Measurements from ENCODE around the gene ITPRID2. TPM values are rescaled to one million over a fixed set of nuclear protein-coding genes. Genes with fewer than 3 reads are reported as not detected.

ITPRID2 gene
- total and polyA plus RNA-seq, 2 donors (not counting 1 experiment from before 2014, with no cell fraction given), result 8.9 to 47.6 TPM

DNA sequence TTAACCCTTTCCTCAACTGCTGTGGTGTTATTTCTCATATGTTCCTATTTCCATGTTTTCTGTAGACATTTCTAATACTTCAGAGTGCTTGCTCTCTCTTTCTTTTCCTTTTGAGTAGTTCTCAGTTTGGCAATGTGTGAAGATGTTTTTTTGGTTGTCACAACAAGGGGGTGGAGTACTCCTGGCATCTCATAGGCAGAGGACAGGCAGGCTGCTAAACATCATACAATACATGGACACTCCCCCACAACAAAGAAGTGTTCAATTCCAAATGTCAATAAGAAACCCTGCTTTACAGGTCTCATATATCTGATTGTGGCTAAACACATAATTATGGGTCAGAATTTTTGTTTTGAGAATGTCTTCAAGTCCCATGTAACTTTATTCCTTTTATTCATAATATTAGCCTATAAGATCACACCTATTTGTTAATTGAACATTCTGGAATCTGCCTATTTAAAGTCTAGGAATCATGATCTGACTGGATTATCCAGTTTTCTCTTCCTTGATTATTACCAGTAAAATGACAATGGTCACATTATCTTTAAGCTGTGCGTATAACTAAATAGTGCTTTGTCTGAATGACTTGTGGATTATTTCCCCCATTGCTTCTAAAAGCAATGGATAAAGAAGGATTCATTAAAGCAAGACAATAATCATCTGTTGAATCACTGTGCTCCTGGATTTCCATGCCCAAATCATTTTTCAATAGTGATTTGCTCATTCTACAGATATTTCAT, 46.8 kb upstream of the ITPRID2 start:
- ChIA-PET POLR2A (no interaction called here), CTCF (interaction anchor here (0.5 kb wide), 1 partner anchor 387 kb away, joined by 3 read pairs; the partner anchor contains the start of gene ITGA4)
- no peak overlapping the region for H3K9ac ChIP-seq (ENCODE audit: low read length)
- peaks cover 0 to 1% (median 0%) of the 10 kb centered on the region in 3 donors for H3K9me3 ChIP-seq (ENCODE audit: control extremely low read depth in 1 of 3, control insufficient read depth in 2 of 3, insufficient read depth in 1 of 3, low read length in 2 of 3)
- no peaks in the 10 kb centered on the region for H3K36me3 ChIP-seq (replicated peaks in 1 of 2; ENCODE audit: control extremely low read depth in 1 of 2, control insufficient read depth in 1 of 2, extremely low read depth in 1 of 2, insufficient read depth in 2 of 2, low read length in 1 of 2)
- ATAC-seq (ENCODE audit: low read depth) (no peak), DNase-seq (no peak)
- Mint-ChIP-seq H3K4me1 (no peaks in the 10 kb centered on the region), H3K4me3 (no peak overlapping the region), H3K27me3 (peaks cover 4% of the 10 kb centered on the region), H3K9me3 (ENCODE audit: insufficient read depth) (no peaks in the 10 kb centered on the region), H3K27ac (no peak overlapping the region)
- intact Hi-C loops (cut with micrococcal nuclease), result no loop called here
- H3K4me3 ChIP-seq (ENCODE audit: control extremely low read depth in 1 of 5, extremely low read depth in 1 of 5, insufficient read depth in 1 of 5, low read depth in 2 of 5, low read length in 4 of 5), result no peak overlapping the region
- H3K4me2 ChIP-seq (replicated peaks; ENCODE audit: low read depth, low read length, poor library complexity, severe bottlenecking), result no peak overlapping the region
- no peak overlapping the region for H3K27ac ChIP-seq (ENCODE audit: low read length in 2 of 2)
- TF ChIP-seq EZH2 (IDR thresholded peaks at IDR 0.05; ENCODE audit: borderline replicate concordance, insufficient read depth, low read depth, low read length, poor library complexity, severe bottlenecking), result no peak
- TF ChIP-seq, protein P1, sequence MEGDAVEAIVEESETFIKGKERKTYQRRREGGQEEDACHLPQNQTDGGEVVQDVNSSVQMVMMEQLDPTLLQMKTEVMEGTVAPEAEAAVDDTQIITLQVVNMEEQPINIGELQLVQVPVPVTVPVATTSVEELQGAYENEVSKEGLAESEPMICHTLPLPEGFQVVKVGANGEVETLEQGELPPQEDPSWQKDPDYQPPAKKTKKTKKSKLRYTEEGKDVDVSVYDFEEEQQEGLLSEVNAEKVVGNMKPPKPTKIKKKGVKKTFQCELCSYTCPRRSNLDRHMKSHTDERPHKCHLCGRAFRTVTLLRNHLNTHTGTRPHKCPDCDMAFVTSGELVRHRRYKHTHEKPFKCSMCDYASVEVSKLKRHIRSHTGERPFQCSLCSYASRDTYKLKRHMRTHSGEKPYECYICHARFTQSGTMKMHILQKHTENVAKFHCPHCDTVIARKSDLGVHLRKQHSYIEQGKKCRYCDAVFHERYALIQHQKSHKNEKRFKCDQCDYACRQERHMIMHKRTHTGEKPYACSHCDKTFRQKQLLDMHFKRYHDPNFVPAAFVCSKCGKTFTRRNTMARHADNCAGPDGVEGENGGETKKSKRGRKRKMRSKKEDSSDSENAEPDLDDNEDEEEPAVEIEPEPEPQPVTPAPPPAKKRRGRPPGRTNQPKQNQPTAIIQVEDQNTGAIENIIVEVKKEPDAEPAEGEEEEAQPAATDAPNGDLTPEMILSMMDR (IDR thresholded peaks at IDR 0.05), result no peak
- H3K27me3 ChIP-seq (replicated peaks in 1 of 4; ENCODE audit: control extremely low read depth in 1 of 4, control insufficient read depth in 3 of 4, insufficient read depth in 4 of 4, low read length in 3 of 4), result peaks cover 0 to 3% (median 0%) of the 10 kb centered on the region in 4 experiments
- no peaks in the 10 kb centered on the region for H3K79me2 ChIP-seq (ENCODE audit: control insufficient read depth, insufficient read depth, low read length)
- no peaks in the 10 kb centered on the region for H4K20me1 ChIP-seq (ENCODE audit: control insufficient read depth, insufficient read depth, low read length, poor library complexity, severe bottlenecking)
- no peak overlapping the region for H2AFZ ChIP-seq (ENCODE audit: insufficient read depth, low read depth, low read length, poor library complexity, severe bottlenecking)
- H3K4me1 ChIP-seq (ENCODE audit: control insufficient read depth in 2 of 2, insufficient read depth in 2 of 2, low read length in 2 of 2), result no peaks in the 10 kb centered on the region
- no CpG with 5 or more reads among the region's 1 CpG for WGBS (ENCODE audit: insufficient coverage)

DNA sequence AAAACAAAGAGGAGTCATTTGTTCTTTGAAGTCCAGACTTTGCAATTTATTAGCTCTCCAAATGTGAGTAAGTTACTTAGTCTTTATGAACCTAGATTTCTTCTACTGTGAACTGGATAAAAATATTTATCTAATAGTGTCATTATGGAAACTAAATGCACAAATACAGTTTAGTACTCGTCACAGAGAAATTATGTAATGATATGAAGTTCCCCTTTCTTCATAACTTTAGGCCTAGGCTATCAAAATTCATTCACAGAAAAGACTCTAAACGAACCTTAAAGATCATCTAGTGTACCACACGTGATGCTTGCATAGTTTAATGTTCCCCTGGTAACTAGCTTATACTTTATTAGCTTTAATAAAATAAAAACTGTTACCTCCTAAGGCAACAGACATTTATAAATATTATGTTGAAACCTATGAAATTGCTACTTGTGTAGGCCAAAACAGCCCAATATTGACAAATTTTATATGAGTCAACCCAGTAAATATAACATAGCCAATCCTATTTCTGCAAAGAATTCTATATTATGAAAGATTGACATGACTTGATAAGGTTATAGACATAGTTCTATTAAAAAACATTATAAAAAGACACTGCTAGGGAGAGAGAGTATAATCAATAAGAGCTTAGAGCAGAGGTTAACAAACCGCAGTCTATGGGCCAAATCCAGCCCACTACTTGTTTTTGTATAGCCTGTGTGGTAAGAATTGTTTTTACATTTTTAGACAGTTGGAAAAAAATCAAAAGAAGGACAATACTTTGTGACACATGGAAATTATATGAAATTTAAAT, 44.9 kb upstream of the ITPRID2 start:
- Mint-ChIP-seq H3K4me1 (peaks cover 7% of the 10 kb centered on the region), H3K4me3 (no peak overlapping the region), H3K9me3 (ENCODE audit: insufficient read depth) (no peaks in the 10 kb centered on the region), H3K27me3 (peaks cover 4% of the 10 kb centered on the region), H3K27ac (no peak overlapping the region)
- H3K27ac ChIP-seq (ENCODE audit: low read length in 2 of 2), result no peak overlapping the region
- no peaks in the 10 kb centered on the region for H3K36me3 ChIP-seq (replicated peaks in 1 of 2; ENCODE audit: control extremely low read depth in 1 of 2, control insufficient read depth in 1 of 2, extremely low read depth in 1 of 2, insufficient read depth in 2 of 2, low read length in 1 of 2)
- TF ChIP-seq EZH2 (IDR thresholded peaks at IDR 0.05; ENCODE audit: borderline replicate concordance, insufficient read depth, low read depth, low read length, poor library complexity, severe bottlenecking), result no peak
- TF ChIP-seq, protein P1 (IDR thresholded peaks at IDR 0.05), result no peak
- ChIA-PET CTCF (no interaction called here), POLR2A (no interaction called here)
- no peak overlapping the region for H3K9ac ChIP-seq (ENCODE audit: low read length)
- no peaks in the 10 kb centered on the region for H4K20me1 ChIP-seq (ENCODE audit: control insufficient read depth, insufficient read depth, low read length, poor library complexity, severe bottlenecking)
- no peaks in the 10 kb centered on the region for H3K9me3 ChIP-seq (ENCODE audit: control extremely low read depth in 1 of 3, control insufficient read depth in 2 of 3, insufficient read depth in 1 of 3, low read length in 2 of 3)
- H3K79me2 ChIP-seq (ENCODE audit: control insufficient read depth, insufficient read depth, low read length), result no peaks in the 10 kb centered on the region
- DNase-seq (no peak), ATAC-seq (ENCODE audit: low read depth) (no peak)
- peaks cover 0 to 3% (median 0%) of the 10 kb centered on the region in 4 experiments for H3K27me3 ChIP-seq (replicated peaks in 1 of 4; ENCODE audit: control extremely low read depth in 1 of 4, control insufficient read depth in 3 of 4, insufficient read depth in 4 of 4, low read length in 3 of 4)
- no peak overlapping the region for H3K4me2 ChIP-seq (replicated peaks; ENCODE audit: low read depth, low read length, poor library complexity, severe bottlenecking)
- intact Hi-C loops (cut with micrococcal nuclease), result no loop called here
- H3K4me3 ChIP-seq (ENCODE audit: control extremely low read depth in 1 of 5, extremely low read depth in 1 of 5, insufficient read depth in 1 of 5, low read depth in 2 of 5, low read length in 4 of 5), result no peak overlapping the region
- H2AFZ ChIP-seq (ENCODE audit: insufficient read depth, low read depth, low read length, poor library complexity, severe bottlenecking), result no peak overlapping the region
- H3K4me1 ChIP-seq (ENCODE audit: control insufficient read depth in 2 of 2, insufficient read depth in 2 of 2, low read length in 2 of 2), result peaks cover 0 to 9% of the 10 kb centered on the region in 2 donors
- WGBS (ENCODE audit: insufficient coverage), result no CpG with 5 or more reads among the region's 4 CpGs
